OCI-LY1 (cell line): ENCODE results near the gene SLC25A25.

ENCODE experiments used
- H2AFZ ChIP-seq: fragments of 200-600 bp; sonication (generic), shearing (Covaris generic); 2 replicates; pipeline ENCODE4 v1.6.0; 2014; ENCODE audit warnings: antibody characterized with exemption, mild to moderate bottlenecking, low read length
- H3F3A ChIP-seq: fragments of 200-600 bp; sonication (generic), shearing (Covaris generic); 2 replicates; pipeline ENCODE4 v1.6.0; 2014; ENCODE audit warnings: mild to moderate bottlenecking, antibody characterized with exemption, low read length, moderate library complexity; ENCODE audit not compliant: insufficient read depth
- H3K27ac ChIP-seq: fragments of 200-600 bp; sonication (generic); 2 replicates; pipeline ENCODE4 v1.5.1; 2014; ENCODE audit warnings: low read length, mixed run types, mild to moderate bottlenecking, low read depth; ENCODE audit not compliant: poor library complexity, severe bottlenecking
- H3K27me3 ChIP-seq: fragments of 200-600 bp; sonication (generic); 2 replicates; pipeline ENCODE4 v1.6.0; 2014; ENCODE audit warnings: antibody characterized with exemption, mild to moderate bottlenecking, low read length, moderate library complexity; ENCODE audit not compliant: insufficient read depth
- H3K36me3 ChIP-seq: fragments of 200-600 bp; sonication (generic); 2 replicates; pipeline ENCODE4 v1.6.1; 2014; ENCODE audit warnings: mild to moderate bottlenecking, antibody characterized with exemption, low read length, moderate library complexity, mixed read lengths; ENCODE audit not compliant: insufficient read depth
- H3K4me1 ChIP-seq: fragments of 200-600 bp; sonication (generic); 2 replicates; pipeline ENCODE4 v1.5.1; 2014; ENCODE audit warnings: mild to moderate bottlenecking, low read length, moderate library complexity; ENCODE audit not compliant: insufficient read depth, severe bottlenecking
- H3K4me2 ChIP-seq: fragments of 200-600 bp; sonication (generic), shearing (Covaris generic); 2 replicates; pipeline ENCODE4 v1.6.1; 2014; ENCODE audit warnings: low read length
- H3K4me3 ChIP-seq: fragments of 200-600 bp; sonication (generic); 2 replicates; pipeline ENCODE4 v1.5.1; 2014; ENCODE audit warnings: low read length, low read depth, mild to moderate bottlenecking, mixed read lengths; ENCODE audit not compliant: poor library complexity, severe bottlenecking
- H3K79me2 ChIP-seq: fragments of 200-600 bp; shearing (Covaris generic); 2 replicates; pipeline ENCODE4 v1.6.1; 2016; ENCODE audit warnings: mixed run types, low read length, mixed read lengths; ENCODE audit not compliant: insufficient read depth
- H3K9ac ChIP-seq: fragments of 200-600 bp; sonication (generic), shearing (Covaris generic); 2 replicates; pipeline ENCODE4 v1.6.1; 2014; ENCODE audit warnings: mild to moderate bottlenecking, low read length, mixed read lengths
- H3K9me2 ChIP-seq: fragments of 200-600 bp; sonication (generic), shearing (Covaris generic); 2 replicates; pipeline ENCODE4 v1.6.1; 2014; ENCODE audit warnings: low read depth, mild to moderate bottlenecking, low read length, mixed read lengths
- H3K9me3 ChIP-seq: fragments of 200-600 bp; shearing (Covaris generic); 2 replicates; pipeline ENCODE4 v1.6.1; 2014; ENCODE audit warnings: low read length, mixed read lengths
- H4K20me1 ChIP-seq: fragments of 200-600 bp; sonication (generic), shearing (Covaris generic); 2 replicates; pipeline ENCODE4 v1.6.0; 2016; ENCODE audit warnings: mild to moderate bottlenecking, low read length; ENCODE audit not compliant: insufficient read depth
- CTCF ChIP-seq: fragments of 200-600 bp; sonication (generic), shearing (Covaris generic); IDR thresholded peaks from 2 replicates; pipeline ENCODE4 v1.5.1; 2017; ENCODE audit warnings: mild to moderate bottlenecking, antibody characterized with exemption, low read length, moderate library complexity, mixed read lengths
- EZH2 ChIP-seq: fragments of 200-600 bp; sonication (generic), shearing (Covaris generic); IDR thresholded peaks from 2 replicates; pipeline ENCODE4 v1.8.0; 2017; ENCODE audit warnings: borderline replicate concordance, mixed run types, mild to moderate bottlenecking, antibody characterized with exemption, low read length, moderate library complexity, mixed read lengths

Gene SLC25A25

GRCh38 chr9:128102861-128103588, 35.0 kb downstream of the SLC25A25 start:
- no peak overlapping the region for H3K4me3 ChIP-seq
- no peak overlapping the region for H3K4me2 ChIP-seq
- H3K9me2 ChIP-seq, result no peaks in the 10 kb centered on the region
- H3K79me2 ChIP-seq, result no peaks in the 10 kb centered on the region
- H3K36me3 ChIP-seq, result peaks cover 52% of the 10 kb centered on the region
- H3K9ac ChIP-seq, result no peak overlapping the region
- TF ChIP-seq EZH2, result no peak
- no peak for TF ChIP-seq CTCF
- H4K20me1 ChIP-seq, result no peaks in the 10 kb centered on the region
- H3K27ac ChIP-seq, result peak overlapping the region; percentile 65
- no peaks in the 10 kb centered on the region for H3K9me3 ChIP-seq
- H3K4me1 ChIP-seq, result peaks cover 16% of the 10 kb centered on the region
- no peaks in the 10 kb centered on the region for H3K27me3 ChIP-seq
- H2AFZ ChIP-seq, result no peak overlapping the region
- H3F3A ChIP-seq, result no peaks in the 10 kb centered on the region

GRCh38 chr9:128103589-128103962, 35.5 kb downstream of the SLC25A25 start:
- Histone ChIP-seq H3F3A (no peaks in the 10 kb centered on the region), H3K9me2 (no peaks in the 10 kb centered on the region), H3K4me1 (peaks cover 14% of the 10 kb centered on the region), H3K36me3 (peaks cover 58% of the 10 kb centered on the region), H2AFZ (no peak overlapping the region), H3K9ac (no peak overlapping the region), H3K79me2 (no peaks in the 10 kb centered on the region), H3K27me3 (no peaks in the 10 kb centered on the region), H3K9me3 (no peaks in the 10 kb centered on the region), H3K4me3 (no peak overlapping the region), H3K27ac (peak overlapping the region; percentile 65), H4K20me1 (no peaks in the 10 kb centered on the region), H3K4me2 (no peak overlapping the region)
- TF ChIP-seq EZH2 (no peak), CTCF (peak; percentile 60)

GRCh38 chr9:128104171-128104618, 36.2 kb downstream of the SLC25A25 start:
- peaks cover 14% of the 10 kb centered on the region for H3K4me1 ChIP-seq
- no peak overlapping the region for H3K27ac ChIP-seq
- no peaks in the 10 kb centered on the region for H3K27me3 ChIP-seq
- H3K9me3 ChIP-seq, result no peaks in the 10 kb centered on the region
- H2AFZ ChIP-seq, result no peak overlapping the region
- no peaks in the 10 kb centered on the region for H3K9me2 ChIP-seq
- TF ChIP-seq CTCF (no peak), EZH2 (no peak)
- H3F3A ChIP-seq, result no peaks in the 10 kb centered on the region
- no peak overlapping the region for H3K9ac ChIP-seq
- no peak overlapping the region for H3K4me2 ChIP-seq
- H3K79me2 ChIP-seq, result no peaks in the 10 kb centered on the region
- no peaks in the 10 kb centered on the region for H4K20me1 ChIP-seq
- H3K4me3 ChIP-seq, result no peak overlapping the region
- H3K36me3 ChIP-seq, result peaks cover 63% of the 10 kb centered on the region
